ENCODE data around the gene PLXNC1.

The PLXNC1 gene

GRCh38 chr12:94157981-94158411 lies 9.6 kb downstream of the PLXNC1 start:
- DNase-seq (ENCODE audit: low spot score) = no peak

- DNase-seq (ENCODE audit: low spot score) = no peak
These were observed 10.3 kb downstream of the PLXNC1 start for GRCh38 chr12:94158666-94159065.

GRCh38 chr12:94162108-94162507 lies 13.7 kb downstream of the PLXNC1 start:
- DNase-seq (ENCODE audit: low spot score) = no peak

DNA sequence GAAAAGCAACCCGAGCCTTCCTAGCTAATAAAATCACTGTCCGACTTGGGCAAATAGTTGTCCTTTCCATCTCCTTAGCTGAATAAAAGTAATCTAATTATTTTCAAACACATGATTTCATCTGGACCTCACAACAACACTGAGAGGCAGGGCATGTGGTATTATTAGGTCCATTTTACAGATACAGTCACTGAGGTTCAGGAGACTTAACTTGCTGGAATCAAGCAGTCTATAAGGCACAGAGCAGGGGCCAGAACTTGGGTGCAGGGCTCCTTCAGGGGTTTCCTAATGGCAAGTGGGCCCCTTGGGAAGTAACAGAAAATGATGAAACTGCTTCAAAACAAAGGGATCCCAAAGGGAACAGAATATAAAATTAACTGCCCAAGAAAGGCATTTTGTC lies 15.5 kb downstream of the PLXNC1 start:
- DNase-seq (ENCODE audit: low spot score) = no peak

DNA sequence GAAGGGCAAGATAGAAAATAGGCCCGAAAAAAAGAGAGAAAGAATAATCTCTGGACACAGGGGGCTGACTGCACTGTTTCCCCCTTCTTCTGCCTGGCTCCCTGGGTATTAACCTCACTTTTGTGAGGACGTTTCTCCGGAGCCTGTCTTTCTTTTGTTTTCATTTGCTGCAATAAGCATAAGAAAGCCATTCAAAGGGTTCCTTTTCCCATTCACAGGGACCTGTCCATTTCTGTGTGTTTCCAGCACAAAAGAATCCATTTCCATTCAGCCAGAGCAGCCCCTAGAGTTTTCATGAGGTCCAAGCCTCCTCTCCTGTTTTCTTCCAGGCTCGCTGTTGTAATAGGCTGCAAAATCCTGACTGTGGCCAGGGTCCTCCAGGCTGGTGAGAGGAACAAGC lies 16.8 kb downstream of the PLXNC1 start:
- DNase-seq (ENCODE audit: low spot score) = no peak

- no peak for DNase-seq (ENCODE audit: low spot score)
These were observed 17.4 kb downstream of the PLXNC1 start for GRCh38 chr12:94165670-94166364.

DNA sequence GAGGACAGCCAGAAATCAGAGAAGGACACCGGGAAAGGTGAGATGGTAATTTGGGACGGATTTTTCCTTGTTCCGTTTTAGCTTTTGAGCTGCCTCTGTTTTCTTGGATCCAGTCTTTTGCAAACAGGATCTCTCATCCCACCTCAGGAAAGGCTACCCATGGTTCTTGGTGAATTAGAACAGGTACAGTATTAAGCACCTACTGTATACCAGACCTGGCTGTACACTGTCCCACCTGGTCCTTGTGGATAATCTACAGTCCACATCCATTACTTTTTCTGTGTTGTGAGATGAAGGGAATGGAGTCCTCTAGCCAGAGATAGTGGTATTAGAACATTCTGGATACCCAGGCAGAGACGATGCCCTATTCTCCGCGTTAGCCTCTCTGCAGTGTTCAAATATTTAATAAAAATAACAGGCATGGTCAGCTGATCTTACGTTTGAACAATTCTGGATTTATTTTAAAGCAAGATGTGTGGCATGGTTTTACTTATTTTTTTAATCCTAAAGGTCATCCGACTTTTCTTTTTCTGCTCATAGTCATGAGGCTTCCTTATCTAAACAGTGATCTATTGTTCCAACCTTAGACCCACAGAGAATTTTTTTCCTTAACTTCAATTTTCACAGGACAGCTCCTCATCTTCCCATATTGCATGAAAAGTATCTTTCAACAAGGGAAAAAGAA lies 18.8 kb downstream of the PLXNC1 start:
- DNase-seq (ENCODE audit: low spot score) = no peak

GRCh38 chr12:94167756-94168416 lies 19.5 kb downstream of the PLXNC1 start:
- no peak for DNase-seq (ENCODE audit: low spot score)

DNA sequence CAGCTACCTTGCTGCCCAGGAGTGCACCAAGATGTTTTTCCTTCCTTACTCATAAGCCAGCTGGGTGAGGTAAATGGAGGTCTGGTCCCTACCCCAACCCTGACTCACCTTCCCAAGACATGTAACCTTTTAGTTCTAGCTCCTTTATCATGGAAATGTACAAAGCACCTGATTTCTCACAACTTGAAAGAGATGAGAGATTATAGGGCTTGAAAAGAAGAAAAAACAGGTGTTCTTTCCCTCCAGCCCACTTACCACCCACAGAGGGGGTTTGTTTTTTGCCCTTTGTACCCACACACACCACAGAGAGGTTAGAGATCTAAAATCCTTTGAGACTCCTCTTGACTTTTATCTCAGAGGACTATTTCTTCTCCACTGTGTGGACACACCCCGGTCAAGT lies 21.1 kb downstream of the PLXNC1 start:
- DNase-seq (ENCODE audit: low spot score) = no peak

DNA sequence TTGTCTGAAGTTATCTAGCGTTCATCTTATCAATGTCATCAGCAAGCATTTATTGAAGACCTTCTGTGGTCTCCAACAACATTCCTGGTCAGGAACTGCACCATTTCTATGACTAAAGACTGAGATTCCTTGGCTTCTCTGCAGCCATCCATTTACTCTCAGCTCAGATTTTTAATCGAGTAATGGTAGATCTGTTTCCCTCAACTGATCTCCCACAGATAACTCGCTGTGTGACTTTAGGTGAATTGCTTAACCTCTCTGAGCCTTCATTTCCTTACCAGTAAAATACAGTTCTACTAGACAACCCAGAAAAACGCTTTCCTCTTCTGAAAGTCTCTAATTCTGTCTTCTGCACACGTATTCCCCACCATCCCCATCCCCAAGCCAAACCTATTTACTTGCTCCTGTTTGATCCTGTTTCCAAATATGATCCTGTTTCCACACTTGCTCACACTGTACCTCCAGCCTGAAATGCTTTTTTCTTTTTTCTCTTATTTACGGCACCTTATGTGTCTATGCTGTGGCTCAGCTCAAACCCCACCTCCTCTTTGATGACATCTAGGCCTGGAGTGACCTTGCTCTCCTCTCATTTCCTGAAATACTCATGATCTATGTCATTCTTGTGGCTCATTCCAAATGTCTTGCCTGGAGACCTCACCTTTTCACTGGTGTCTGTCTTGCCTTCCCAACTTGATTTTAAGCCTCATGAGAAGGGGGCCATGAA lies 21.8 kb downstream of the PLXNC1 start:
- DNase-seq (ENCODE audit: low spot score) = no peak

GRCh38 chr12:94170690-94171594 lies 22.6 kb downstream of the PLXNC1 start:
- no peak for DNase-seq (ENCODE audit: low spot score)

GRCh38 chr12:94171595-94171930 lies 23.2 kb downstream of the PLXNC1 start:
- DNase-seq (ENCODE audit: low spot score) = no peak

DNA sequence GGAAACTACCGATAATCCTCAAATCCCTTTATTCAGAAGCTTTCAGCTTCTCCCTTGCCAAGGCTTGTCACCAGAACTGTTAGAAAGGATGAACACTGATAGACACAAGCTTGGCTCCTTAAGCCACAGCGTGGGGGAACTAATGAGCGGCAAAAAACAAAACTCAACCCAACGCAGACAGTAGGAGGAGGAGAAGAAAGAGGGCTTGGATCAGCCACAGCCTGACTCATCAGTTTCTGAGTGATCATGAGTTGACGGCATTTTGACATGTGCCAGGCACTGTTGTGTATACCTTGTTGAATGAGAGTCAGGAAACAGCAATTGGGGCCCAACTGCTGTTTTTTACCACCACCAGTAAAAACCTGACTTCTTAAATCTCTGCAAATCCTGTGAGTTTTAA lies 23.7 kb downstream of the PLXNC1 start:
- no peak for DNase-seq (ENCODE audit: low spot score)

- DNase-seq (ENCODE audit: low spot score) = peak; percentile 85
These were observed 24.6 kb downstream of the PLXNC1 start for GRCh38 chr12:94172973-94173372.

DNA sequence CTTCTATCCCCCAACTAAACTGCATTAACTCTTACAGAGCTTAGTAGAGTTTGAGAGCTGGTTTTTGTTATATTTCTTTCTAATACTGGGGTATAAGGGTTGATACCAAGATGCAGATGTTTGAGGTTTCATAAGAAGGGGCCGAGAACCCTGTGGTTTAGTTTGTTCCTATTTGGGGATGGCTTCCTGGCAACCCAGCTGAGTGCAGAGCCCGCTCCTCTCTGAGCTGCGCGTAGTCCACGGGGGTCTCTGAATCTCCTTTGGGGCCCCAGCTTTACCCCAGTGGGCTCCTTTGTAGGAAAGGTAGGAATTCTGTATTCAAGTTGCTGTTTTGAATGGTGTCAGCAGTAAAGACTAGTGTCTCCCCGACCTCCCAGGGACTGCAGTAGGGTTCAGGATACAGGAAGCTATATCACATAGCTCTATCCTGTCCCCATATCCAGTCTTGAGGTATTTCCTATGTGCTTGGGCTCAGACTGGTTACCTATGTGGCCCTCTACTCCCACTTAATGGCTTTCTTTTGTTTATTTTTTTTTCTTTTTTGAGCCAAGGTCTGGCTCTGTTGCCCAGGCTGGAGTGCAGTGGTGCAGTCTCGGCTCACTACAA lies 25.4 kb downstream of the PLXNC1 start:
- no peak for DNase-seq (ENCODE audit: low spot score)

GRCh38 chr12:94174576-94174975 lies 26.2 kb downstream of the PLXNC1 start:
- no peak for DNase-seq (ENCODE audit: low spot score)

- DNase-seq (ENCODE audit: low spot score) = no peak
These were observed 27.6 kb downstream of the PLXNC1 start for GRCh38 chr12:94175763-94176668.

DNA sequence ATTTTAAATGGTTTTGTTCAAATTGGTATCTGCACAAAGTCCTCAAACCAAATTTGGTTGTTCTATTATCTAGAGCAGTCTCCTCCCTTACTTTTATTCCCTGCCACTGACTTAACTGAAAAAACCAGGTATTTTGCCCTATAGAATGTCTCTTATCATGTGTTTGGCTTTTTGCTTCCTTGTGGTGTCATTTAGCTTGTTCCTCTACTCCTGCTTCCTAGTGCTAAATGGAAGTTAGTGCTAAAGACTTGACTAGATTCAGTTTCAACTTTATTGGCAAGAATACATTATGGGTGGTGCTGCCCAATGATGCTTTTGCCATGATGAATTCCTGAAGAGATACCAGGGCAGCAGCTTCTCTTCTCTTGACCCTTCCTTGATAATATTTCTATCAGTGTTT lies 29.7 kb downstream of the PLXNC1 start:
- DNase-seq (ENCODE audit: low spot score) = no peak

DNA sequence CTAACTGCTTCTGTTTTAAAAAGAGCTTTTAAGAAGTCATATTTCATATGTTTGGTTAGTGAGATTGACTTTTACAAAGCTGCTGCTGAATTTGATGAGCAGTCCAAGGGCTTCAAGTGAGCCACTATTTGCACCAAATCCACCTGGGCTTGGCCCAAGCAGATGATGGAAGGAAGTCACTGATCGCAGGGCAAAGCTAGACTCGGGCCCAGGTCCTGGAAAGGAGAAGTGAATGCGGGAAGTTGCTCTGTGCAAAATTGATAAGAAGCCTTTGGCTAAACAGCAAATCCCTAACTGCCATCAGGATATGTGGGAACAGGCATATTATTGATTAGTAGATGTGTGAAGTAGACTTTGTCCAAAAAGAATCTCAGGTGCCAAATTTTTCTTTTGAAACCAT lies 30.5 kb downstream of the PLXNC1 start:
- no peak for DNase-seq (ENCODE audit: low spot score)

GRCh38 chr12:94179723-94180122 lies 31.3 kb downstream of the PLXNC1 start:
- DNase-seq (ENCODE audit: low spot score) = no peak
